Upper lobe of right lung (tissue), 1 donor: ENCODE data around the gene GPR21. TPM values are rescaled to one million over a fixed set of nuclear protein-coding genes. Genes with fewer than 3 reads are reported as not detected.

Experiments used
- ATAC-seq: fragments of 200-7000 bp; cut with Tn5 transposase; one replicate; pipeline ENCODE4 v1.9.1; 2020; ENCODE audit warnings: mild to moderate bottlenecking, moderate library complexity
- DNase-seq: peaks from one replicate; pipeline ENCODE4 v3.0.0-alpha.2; 2020
- H3K27ac ChIP-seq: fragments of 200-600 bp; one replicate; pipeline ENCODE4 v1.8.0; 2022
- H3K27me3 ChIP-seq: fragments of 200-600 bp; one replicate; pipeline ENCODE4 v1.8.0; 2022; ENCODE audit warnings: mild to moderate bottlenecking
- H3K36me3 ChIP-seq: fragments of 200-600 bp; one replicate; pipeline ENCODE4 v1.8.0; 2022
- H3K4me1 ChIP-seq: fragments of 200-600 bp; one replicate; pipeline ENCODE4 v1.8.0; 2022
- H3K4me3 ChIP-seq: fragments of 200-600 bp; one replicate; pipeline ENCODE4 v1.8.0; 2022; ENCODE audit warnings: mild to moderate bottlenecking
- H3K9me3 ChIP-seq: fragments of 200-600 bp; one replicate; pipeline ENCODE4 v1.8.0; 2022
- intact Hi-C: fragments of 100-400 bp; cut with DNase I; formaldehyde crosslinking; loops from one replicate; pipeline ENCODE4 v1.11.0; 2022
- total RNA-seq: library from RNA; stranded (reverse); fragmentation: NEBNext Ultra II Directional; extraction: Animal tissue kit (Norgen Biotek cat#: 25700); gene quantifications from one replicate; pipeline ENCODE4 v1.2.1, GENCODE V29; 2021
- TF ChIP-seq, protein P1 (sequence below): fragments of 200-600 bp; IDR thresholded peaks from one replicate; pipeline ENCODE4 v1.8.0; 2022; ENCODE audit warnings: antibody characterized with exemption
- donor health status: DM: no; HTN: yes; CAD: no; lungs with severe emphysema.

Gene GPR21
- total RNA-seq, 1 donor from 2014 or later: 3.3 TPM

DNA sequence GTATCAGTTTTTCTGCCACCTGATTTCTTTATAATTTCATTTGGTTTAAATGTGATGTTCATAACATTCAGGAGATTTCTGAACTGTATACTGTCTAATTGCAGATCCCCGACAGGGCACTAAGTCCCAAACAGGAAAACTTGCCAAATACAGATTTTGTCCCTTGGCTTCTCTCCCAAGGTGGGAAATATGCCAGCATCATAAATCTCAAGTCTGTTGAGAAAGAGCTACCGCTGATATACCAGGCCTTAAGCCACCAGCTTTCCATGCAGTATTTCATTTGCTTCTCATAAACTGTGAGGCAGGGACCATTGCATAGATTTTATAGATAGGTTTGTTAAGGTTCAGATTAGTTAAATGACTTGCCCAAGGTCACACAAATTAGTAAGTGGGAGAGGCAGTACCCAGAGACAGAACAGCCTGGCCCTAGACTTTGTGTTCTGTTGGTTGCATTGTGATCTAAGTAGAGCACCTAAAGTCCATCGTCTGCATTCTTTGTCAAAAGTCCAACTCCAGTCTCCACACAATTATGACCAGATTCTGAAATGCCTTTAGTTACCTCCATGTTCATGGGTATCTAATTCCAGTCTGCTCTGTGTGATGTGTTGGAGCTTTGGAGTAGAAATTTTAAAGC is 16.2 kb downstream of the GPR21 start:
- peaks cover under 1% of the 10 kb centered on the region for H3K36me3 ChIP-seq
- H3K4me3 ChIP-seq: no peak overlapping the region
- peaks cover 23% of the 10 kb centered on the region for H3K4me1 ChIP-seq
- H3K27me3 ChIP-seq: no peaks in the 10 kb centered on the region
- DNase-seq (no peak), ATAC-seq (peak; percentile 56)
- no peaks in the 10 kb centered on the region for H3K9me3 ChIP-seq
- TF ChIP-seq, protein P1, sequence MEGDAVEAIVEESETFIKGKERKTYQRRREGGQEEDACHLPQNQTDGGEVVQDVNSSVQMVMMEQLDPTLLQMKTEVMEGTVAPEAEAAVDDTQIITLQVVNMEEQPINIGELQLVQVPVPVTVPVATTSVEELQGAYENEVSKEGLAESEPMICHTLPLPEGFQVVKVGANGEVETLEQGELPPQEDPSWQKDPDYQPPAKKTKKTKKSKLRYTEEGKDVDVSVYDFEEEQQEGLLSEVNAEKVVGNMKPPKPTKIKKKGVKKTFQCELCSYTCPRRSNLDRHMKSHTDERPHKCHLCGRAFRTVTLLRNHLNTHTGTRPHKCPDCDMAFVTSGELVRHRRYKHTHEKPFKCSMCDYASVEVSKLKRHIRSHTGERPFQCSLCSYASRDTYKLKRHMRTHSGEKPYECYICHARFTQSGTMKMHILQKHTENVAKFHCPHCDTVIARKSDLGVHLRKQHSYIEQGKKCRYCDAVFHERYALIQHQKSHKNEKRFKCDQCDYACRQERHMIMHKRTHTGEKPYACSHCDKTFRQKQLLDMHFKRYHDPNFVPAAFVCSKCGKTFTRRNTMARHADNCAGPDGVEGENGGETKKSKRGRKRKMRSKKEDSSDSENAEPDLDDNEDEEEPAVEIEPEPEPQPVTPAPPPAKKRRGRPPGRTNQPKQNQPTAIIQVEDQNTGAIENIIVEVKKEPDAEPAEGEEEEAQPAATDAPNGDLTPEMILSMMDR: no peak
- H3K27ac ChIP-seq: peak overlapping the region; percentile 24
- intact Hi-C loops: no loop called here

DNA sequence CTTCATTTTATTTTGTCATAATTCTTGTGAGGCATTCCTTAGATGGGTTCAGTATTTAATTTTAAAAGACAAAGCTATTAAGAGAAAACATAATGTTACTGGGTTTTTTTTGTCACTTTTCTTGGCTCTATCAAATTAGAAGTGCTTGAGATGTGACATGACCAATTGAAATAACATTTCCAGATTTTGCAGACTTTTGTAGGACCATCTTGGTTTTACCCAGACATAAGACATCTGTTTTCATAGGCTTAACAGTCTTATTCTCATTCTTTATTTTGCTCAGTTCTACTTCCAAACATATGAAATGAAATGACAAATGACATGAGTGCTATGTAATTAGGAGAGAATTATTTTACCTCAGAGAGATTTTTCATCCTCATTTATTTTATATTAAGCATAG is 19.6 kb downstream of the GPR21 start:
- Histone ChIP-seq H3K4me1 (peaks cover 15% of the 10 kb centered on the region), H3K4me3 (no peak overlapping the region), H3K36me3 (peaks cover 7% of the 10 kb centered on the region), H3K27me3 (no peaks in the 10 kb centered on the region), H3K9me3 (no peaks in the 10 kb centered on the region), H3K27ac (no peak overlapping the region)
- TF ChIP-seq, protein P1: no peak
- intact Hi-C loops: no loop called here
- ATAC-seq: no peak
- DNase-seq: no peak

DNA sequence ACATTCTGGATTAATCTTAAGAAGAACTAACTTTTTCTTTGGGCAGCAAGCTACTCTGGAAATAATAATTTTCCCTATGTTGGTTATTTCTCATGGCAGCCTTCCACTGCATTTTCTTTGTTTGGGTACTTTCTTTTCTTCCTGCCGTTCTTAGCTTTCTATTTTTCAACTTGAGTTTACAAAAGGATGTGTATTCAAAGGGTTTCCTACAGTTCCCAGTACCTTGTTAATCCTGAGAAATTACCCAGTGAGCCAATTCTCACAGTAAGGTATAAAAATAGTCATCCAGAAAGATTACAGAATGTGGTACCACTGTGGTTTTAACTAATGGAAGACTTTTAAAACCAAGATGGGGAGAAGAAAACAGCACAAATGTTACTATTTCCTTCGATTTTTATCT is 20.2 kb downstream of the GPR21 start:
- TF ChIP-seq, protein P1: no peak
- intact Hi-C loops: no loop called here
- no peaks in the 10 kb centered on the region for H3K9me3 ChIP-seq
- H3K4me3 ChIP-seq: no peak overlapping the region
- peaks cover 8% of the 10 kb centered on the region for H3K4me1 ChIP-seq
- DNase-seq (no peak), ATAC-seq (no peak)
- no peak overlapping the region for H3K27ac ChIP-seq
- no peaks in the 10 kb centered on the region for H3K27me3 ChIP-seq
- H3K36me3 ChIP-seq: peaks cover 7% of the 10 kb centered on the region

DNA sequence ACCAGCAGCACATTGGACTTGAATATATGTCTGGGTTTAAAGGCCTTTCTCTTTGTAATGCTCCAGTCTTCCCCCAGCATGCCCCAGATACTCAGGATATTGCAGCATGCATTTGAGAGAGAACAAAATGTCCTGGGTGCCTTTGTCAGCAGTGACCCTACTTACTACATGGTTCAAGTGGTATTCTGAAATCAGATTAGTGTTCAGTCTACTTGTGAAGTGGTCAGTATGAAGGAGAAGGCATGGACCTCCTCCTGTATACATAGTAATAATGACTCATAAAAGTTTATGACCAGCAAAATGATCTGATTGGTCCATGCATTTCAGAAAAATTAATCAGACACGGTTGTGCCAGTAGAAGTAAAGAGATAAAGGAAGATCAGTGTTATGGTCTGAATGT is 25.4 kb downstream of the GPR21 start:
- DNase-seq: no peak
- no peaks in the 10 kb centered on the region for H3K4me1 ChIP-seq
- peak overlapping the region; percentile 69 for H3K27ac ChIP-seq
- H3K27me3 ChIP-seq: no peaks in the 10 kb centered on the region
- H3K9me3 ChIP-seq: no peaks in the 10 kb centered on the region
- ATAC-seq: peak; percentile 97
- H3K4me3 ChIP-seq: no peak overlapping the region
- intact Hi-C loops: no loop called here
- TF ChIP-seq, protein P1: no peak
- H3K36me3 ChIP-seq: peaks cover 7% of the 10 kb centered on the region

DNA sequence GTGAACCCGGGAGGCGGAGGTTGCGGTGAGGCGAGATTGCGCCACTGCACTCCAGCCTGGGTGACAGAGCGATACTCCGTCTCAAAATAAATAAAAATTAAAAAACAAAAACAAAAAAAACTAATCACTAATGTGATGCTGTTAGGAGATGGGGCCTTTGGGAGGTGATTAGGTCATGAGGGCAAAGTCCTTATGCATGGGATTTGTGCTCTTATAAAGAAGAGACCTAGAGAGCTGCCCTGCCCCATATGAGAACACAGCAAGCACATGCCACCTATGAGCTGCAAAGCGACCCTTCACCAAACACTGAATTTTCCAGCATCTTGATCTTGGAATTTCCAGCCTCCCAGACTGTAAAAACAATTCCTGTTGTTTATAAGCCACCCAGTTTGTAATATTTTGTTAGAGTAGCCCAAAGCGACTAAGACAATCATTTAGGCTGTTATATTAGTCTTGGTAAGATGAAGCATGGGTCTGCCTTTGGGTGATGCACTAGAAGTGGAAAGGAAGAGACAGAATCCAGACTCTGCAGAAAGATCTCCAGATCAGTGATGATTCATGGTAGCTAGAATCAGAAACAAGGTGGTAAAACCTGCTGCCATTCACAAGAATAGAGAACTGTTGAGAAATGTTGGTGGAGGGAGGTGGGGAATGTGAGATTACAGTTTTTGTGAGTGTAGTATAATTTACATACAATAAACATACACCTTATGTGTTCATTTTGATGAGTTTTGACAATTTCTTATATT is 26.2 kb downstream of the GPR21 start:
- TF ChIP-seq, protein P1: no peak
- peak overlapping the region; percentile 69 for H3K27ac ChIP-seq
- peaks cover 7% of the 10 kb centered on the region for H3K36me3 ChIP-seq
- no peak overlapping the region for H3K4me3 ChIP-seq
- H3K4me1 ChIP-seq: no peaks in the 10 kb centered on the region
- ATAC-seq (no peak), DNase-seq (no peak)
- no peaks in the 10 kb centered on the region for H3K27me3 ChIP-seq
- intact Hi-C loops: no loop called here
- no peaks in the 10 kb centered on the region for H3K9me3 ChIP-seq
